IPS-15b (cell line): Measurements from ENCODE around the gene LHX3.

Experiments used
- H3K27me3 ChIP-seq: one replicate; pipeline ENCODE4 v1.6.1; 2013; ENCODE audit warnings: low read length; ENCODE audit not compliant: control insufficient read depth, insufficient read depth
- H3K36me3 ChIP-seq: one replicate; pipeline ENCODE4 v1.6.1; 2013; ENCODE audit warnings: low read length; ENCODE audit not compliant: control insufficient read depth, insufficient read depth
- H3K4me1 ChIP-seq: one replicate; pipeline ENCODE4 v1.6.1; 2013; ENCODE audit warnings: mild to moderate bottlenecking, low read length; ENCODE audit not compliant: control insufficient read depth, insufficient read depth
- H3K4me3 ChIP-seq: one replicate; pipeline ENCODE4 v1.5.1; 2013; ENCODE audit warnings: low read depth, low read length
- H3K9ac ChIP-seq: one replicate; pipeline ENCODE4 v1.6.1; 2013; ENCODE audit warnings: low read depth, mild to moderate bottlenecking, low read length
- H3K9me3 ChIP-seq: one replicate; pipeline ENCODE4 v1.6.1; 2013; ENCODE audit warnings: mild to moderate bottlenecking, low read length; ENCODE audit not compliant: control insufficient read depth, insufficient read depth

Gene LHX3

DNA sequence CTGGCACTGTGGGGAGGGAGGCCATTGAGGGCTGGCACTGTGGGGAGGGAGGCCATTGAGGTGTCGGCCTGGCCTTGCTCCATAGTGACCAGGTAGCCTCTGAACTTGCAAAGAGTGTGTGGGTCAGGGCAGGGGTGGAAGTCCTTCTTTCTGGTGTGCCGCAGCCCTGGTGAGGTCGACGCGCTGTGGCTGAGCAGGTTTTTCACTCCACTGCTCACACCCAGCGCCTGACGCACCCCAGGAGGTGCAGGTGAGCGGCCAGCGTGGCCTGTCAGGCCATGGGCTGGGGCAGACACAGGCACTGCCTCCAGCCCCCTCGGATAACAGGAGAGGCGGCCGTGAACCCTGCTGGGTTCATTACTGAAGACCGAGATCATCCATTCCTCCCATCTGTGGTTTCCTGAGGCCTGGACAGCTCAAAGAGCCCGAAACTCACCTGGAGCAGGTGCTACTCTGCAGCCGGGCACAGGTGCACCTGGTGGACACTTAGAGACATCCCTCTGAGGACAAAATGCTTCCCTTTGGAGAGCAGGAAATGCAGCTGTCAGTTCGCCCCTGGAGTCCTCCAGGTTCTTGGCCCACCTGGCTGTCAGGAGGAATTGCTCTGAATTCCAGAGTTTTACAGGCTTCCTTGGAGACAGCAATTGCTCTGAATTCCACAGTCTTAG, 32.4 kb downstream of the LHX3 start:
- H3K9ac ChIP-seq, result no peak overlapping the region
- H3K36me3 ChIP-seq, result no peaks in the 10 kb centered on the region
- H3K27me3 ChIP-seq, result no peaks in the 10 kb centered on the region
- no peaks in the 10 kb centered on the region for H3K9me3 ChIP-seq
- H3K4me3 ChIP-seq, result no peak overlapping the region
- peaks cover 9% of the 10 kb centered on the region for H3K4me1 ChIP-seq

GRCh38 chr9:136171801-136172411, 33.0 kb downstream of the LHX3 start:
- no peaks in the 10 kb centered on the region for H3K27me3 ChIP-seq
- peaks cover 9% of the 10 kb centered on the region for H3K4me1 ChIP-seq
- no peak overlapping the region for H3K9ac ChIP-seq
- no peaks in the 10 kb centered on the region for H3K9me3 ChIP-seq
- H3K4me3 ChIP-seq, result no peak overlapping the region
- H3K36me3 ChIP-seq, result no peaks in the 10 kb centered on the region

- Histone ChIP-seq H3K9me3 (no peaks in the 10 kb centered on the region), H3K27me3 (no peaks in the 10 kb centered on the region), H3K4me1 (peaks cover 9% of the 10 kb centered on the region), H3K36me3 (no peaks in the 10 kb centered on the region), H3K4me3 (no peak overlapping the region), H3K9ac (no peak overlapping the region)
Measured at GRCh38 chr9:136171009-136171800, 33.7 kb downstream of the LHX3 start.

DNA sequence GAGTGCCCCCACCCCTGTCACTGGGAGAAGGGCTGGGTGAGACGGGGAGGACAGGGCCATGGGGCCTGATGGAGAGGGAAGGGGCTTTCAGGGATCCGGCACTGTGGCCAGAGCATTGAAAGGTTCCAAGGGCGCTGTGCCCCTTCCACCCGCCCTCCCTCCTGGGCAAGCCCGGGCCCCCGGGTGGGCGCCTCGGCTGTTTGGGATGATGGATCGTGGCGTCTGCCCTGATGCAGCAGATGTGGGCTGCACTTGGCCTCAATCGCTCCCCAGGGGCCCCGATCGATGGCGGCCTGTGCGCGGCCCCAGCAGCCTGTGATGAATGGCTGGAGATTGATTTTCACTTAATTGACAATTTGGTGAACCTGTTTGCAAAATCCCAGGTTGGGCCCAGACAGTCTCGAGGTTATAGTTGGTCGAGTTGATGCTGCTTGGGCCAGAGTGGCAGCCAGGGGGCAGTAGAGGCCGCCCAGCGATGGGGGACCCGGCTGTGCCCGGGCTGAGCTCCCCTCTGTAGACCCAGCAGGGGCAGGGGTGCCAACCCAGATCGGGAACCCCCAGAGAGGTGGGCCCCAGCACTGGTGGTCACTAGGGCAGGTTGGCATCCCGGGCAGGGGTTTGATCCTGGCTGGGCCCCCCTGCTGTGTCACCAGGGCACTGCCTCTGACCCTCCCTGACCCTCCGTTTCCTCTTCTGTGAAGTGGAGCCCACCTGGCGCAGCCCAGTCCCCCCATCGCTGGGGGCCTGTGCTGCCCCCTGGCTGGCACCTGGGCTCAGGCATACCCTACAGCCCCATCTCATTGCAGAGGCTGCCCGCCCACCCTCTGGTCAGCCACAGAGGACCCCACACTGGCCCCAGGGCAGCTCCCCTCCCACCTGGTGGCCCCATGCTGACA, 34.7 kb downstream of the LHX3 start:
- peaks cover 9% of the 10 kb centered on the region for H3K4me1 ChIP-seq
- no peak overlapping the region for H3K9ac ChIP-seq
- H3K27me3 ChIP-seq, result no peaks in the 10 kb centered on the region
- H3K9me3 ChIP-seq, result no peaks in the 10 kb centered on the region
- H3K36me3 ChIP-seq, result no peaks in the 10 kb centered on the region
- H3K4me3 ChIP-seq, result no peak overlapping the region

GRCh38 chr9:136169495-136169894, 35.4 kb downstream of the LHX3 start:
- Histone ChIP-seq H3K36me3 (no peaks in the 10 kb centered on the region), H3K9me3 (no peaks in the 10 kb centered on the region), H3K27me3 (no peaks in the 10 kb centered on the region), H3K4me3 (no peak overlapping the region), H3K4me1 (peaks cover 9% of the 10 kb centered on the region), H3K9ac (no peak overlapping the region)

GRCh38 chr9:136163248-136163850, 41.6 kb downstream of the LHX3 start:
- H3K9me3 ChIP-seq, result no peaks in the 10 kb centered on the region
- H3K4me3 ChIP-seq, result no peak overlapping the region
- no peaks in the 10 kb centered on the region for H3K36me3 ChIP-seq
- no peaks in the 10 kb centered on the region for H3K4me1 ChIP-seq
- no peaks in the 10 kb centered on the region for H3K27me3 ChIP-seq
- no peak overlapping the region for H3K9ac ChIP-seq

DNA sequence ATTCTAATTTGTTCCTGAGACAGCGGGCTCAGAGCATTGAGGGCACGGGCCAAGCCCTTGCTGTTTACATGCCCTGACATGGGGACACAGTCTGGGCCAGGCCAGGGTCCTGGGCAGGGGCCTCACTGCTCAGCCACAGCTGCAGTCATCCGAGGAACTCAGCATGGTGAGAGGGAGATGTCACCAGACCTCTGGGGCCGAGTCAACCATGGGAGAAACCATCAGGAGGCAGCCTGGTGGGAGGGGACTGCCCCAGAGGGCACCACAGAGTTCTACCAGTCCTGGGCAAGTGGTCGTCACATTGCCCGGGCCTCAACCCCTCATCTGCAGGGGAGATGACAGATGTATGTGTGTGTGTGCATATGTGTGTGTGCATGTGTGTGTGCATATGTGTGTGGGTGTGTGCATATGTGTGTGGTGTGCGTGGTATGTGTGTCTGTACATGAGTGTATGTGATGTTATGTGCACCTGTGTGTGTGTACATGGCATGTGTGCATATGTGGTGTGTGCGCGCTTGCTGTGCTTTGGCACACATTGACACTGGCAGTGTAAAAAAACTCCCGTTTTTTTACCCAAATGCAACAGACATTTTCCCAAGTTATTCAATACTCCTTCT, 43.8 kb downstream of the LHX3 start:
- no peaks in the 10 kb centered on the region for H3K36me3 ChIP-seq
- no peak overlapping the region for H3K4me3 ChIP-seq

GRCh38 chr9:136160381-136160841, 44.5 kb downstream of the LHX3 start:
- H3K4me3 ChIP-seq, result no peak overlapping the region
- no peaks in the 10 kb centered on the region for H3K9me3 ChIP-seq
- H3K4me1 ChIP-seq, result no peaks in the 10 kb centered on the region
- H3K27me3 ChIP-seq, result no peaks in the 10 kb centered on the region
- no peaks in the 10 kb centered on the region for H3K36me3 ChIP-seq
- H3K9ac ChIP-seq, result no peak overlapping the region

More for the DNA sequence above, 43.8 kb downstream of the LHX3 start:
- H3K27me3 ChIP-seq, result no peaks in the 10 kb centered on the region
- H3K9me3 ChIP-seq, result no peaks in the 10 kb centered on the region
- no peak overlapping the region for H3K9ac ChIP-seq
- no peaks in the 10 kb centered on the region for H3K4me1 ChIP-seq

DNA sequence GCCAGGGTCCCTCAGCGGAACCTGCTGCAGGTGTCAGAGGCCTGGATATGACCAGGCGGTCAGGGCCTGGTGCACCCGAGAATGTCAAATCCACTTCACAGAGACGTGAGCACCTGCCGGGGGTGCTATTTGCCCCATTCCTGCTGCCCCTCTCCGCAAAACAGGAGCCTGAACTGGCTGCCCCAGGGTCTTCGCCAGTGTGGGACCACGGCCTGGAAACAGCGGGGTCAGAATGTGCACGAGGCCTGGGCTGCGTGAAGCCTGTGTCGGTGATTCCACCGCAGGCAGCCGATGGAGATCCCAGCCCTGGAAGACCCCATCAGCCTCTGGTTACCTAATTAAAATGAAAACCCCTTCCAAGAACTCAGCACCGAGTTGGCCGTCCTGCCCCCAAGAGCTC, 45.1 kb downstream of the LHX3 start:
- Histone ChIP-seq H3K9ac (no peak overlapping the region), H3K4me1 (no peaks in the 10 kb centered on the region), H3K36me3 (no peaks in the 10 kb centered on the region), H3K27me3 (no peaks in the 10 kb centered on the region), H3K4me3 (no peak overlapping the region), H3K9me3 (no peaks in the 10 kb centered on the region)

DNA sequence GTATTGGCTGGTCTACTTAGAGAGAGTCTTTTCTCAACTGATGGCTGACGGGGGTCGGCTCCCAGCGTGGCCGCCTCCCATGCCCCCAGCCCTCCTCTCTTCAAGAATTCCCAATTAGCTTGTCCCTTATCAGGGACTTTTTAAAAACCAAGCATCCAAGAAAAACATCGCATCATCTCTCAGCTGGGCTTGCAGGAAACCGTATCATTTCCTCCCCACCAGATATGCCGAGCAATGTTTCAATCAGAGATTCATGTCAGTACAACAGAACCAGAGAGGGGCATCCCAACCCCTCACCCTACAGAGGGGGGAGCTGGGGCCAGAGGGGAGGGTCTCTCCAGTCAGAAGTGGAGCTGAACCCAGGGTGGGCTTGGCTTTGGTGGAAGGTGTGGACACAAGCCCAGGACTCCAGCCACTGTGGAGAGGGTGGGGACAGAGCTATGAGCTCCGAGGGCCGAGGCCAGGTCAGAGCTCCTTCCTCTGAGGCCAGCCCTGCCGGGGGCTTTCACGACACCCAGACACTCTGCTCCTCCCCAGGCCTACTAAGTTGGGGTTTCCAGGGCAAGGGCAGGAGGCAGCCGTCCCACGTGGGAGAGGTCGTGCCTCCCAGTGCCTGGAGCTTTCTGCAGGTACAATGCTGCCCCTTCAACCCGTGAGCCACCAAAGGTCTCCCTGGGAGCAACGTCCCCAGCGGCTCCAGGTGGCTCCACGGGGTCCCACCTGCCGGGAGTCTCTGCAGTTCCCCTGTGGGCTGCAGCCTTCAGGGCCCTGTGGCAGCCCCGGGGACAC, 47.3 kb downstream of the LHX3 start:
- H3K27me3 ChIP-seq, result no peaks in the 10 kb centered on the region
- H3K4me1 ChIP-seq, result no peaks in the 10 kb centered on the region
- no peaks in the 10 kb centered on the region for H3K36me3 ChIP-seq
- H3K9ac ChIP-seq, result no peak overlapping the region
- no peak overlapping the region for H3K4me3 ChIP-seq
- H3K9me3 ChIP-seq, result no peaks in the 10 kb centered on the region
